BLaER1 treated with 17β-estradiol and CSF1 and Interleukin-3, amounts not matched to agents 10 nM and 100 nM (cell line): ENCODE data around the gene SGCA.
A peak's percentile ranks its signal among the peaks of the same experiment; 100 is the strongest.

Experiments
- H3K27ac ChIP-seq, 11 experiments: shearing (Covaris generic); formaldehyde crosslinking; 2 replicates each; pipeline ENCODE4 v1.8.1; 2022
- H3K27me3 ChIP-seq, 11 experiments: shearing (Covaris generic); formaldehyde crosslinking; 2 replicates each; pipeline ENCODE4 v1.8.1; 2022
- H3K36me3 ChIP-seq, 11 experiments: shearing (Covaris generic); formaldehyde crosslinking; 2 replicates each; pipeline ENCODE4 v1.8.1; 2022
- H3K4me1 ChIP-seq, 10 experiments: shearing (Covaris generic); formaldehyde crosslinking; 2 replicates each; pipeline ENCODE4 v1.8.1; 2022
- H3K4me2 ChIP-seq, 11 experiments: shearing (Covaris generic); formaldehyde crosslinking; 2 replicates each; pipeline ENCODE4 v1.8.1; 2022
- H3K4me3 ChIP-seq, 10 experiments: shearing (Covaris generic); formaldehyde crosslinking; 2 replicates each; pipeline ENCODE4 v1.8.1; 2022
- H3K9ac ChIP-seq, 11 experiments: shearing (Covaris generic); formaldehyde crosslinking; 2 replicates each; pipeline ENCODE4 v1.8.1; 2022
- H3K9me3 ChIP-seq, 11 experiments: shearing (Covaris generic); formaldehyde crosslinking; replicated peaks in 1 of 11; 2 replicates each; pipeline ENCODE4 v1.8.1; 2022
- H4K20me1 ChIP-seq, 11 experiments: shearing (Covaris generic); formaldehyde crosslinking; 2 replicates each; pipeline ENCODE4 v1.8.1; 2022
- Cebpa-rat ChIP-seq, 11 experiments: shearing (Covaris generic); IDR thresholded peaks; 2 replicates each; pipeline ENCODE4 v1.8.1; 2022

SGCA gene

DNA sequence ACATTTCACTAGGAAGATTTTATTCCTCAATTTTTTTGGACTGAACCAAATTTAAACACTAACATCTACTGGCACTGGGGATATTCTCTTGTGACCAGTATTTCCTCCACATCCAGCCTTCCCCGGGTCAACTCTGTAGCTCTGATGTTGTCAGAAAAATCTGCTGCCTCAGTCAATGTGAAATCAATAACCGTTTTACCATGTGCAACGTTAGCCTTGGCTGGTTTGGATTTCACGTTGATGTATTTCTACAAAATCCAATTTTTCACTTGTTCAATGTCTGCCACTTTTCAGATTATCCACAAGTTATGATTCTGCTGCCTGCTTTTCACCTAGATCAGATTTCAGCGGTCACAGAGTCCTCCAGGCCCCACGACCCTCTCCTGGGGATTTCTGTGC, 7.1 kb downstream of the SGCA start:
- Histone ChIP-seq H3K9me3 (no peaks in the 10 kb centered on the region), H3K36me3 (no peaks in the 10 kb centered on the region), H3K27ac (no peak overlapping the region), H4K20me1 (no peaks in the 10 kb centered on the region), H3K4me1 (peaks cover 10 to 44% (median 34%) of the 10 kb centered on the region in 10 experiments), H3K9ac (peak overlapping the region in 1 of 11 experiments; percentile 4; a peak in 1 of 22 replicates), H3K4me3 (no peak overlapping the region), H3K4me2 (peak overlapping the region in 6 of 11 experiments; percentile 3 to 45 (median 22); a peak in 6 of 22 replicates), H3K27me3 (no peaks in the 10 kb centered on the region)
- TF ChIP-seq Cebpa-rat (IDR thresholded peaks at IDR 0.05), result no peak

DNA sequence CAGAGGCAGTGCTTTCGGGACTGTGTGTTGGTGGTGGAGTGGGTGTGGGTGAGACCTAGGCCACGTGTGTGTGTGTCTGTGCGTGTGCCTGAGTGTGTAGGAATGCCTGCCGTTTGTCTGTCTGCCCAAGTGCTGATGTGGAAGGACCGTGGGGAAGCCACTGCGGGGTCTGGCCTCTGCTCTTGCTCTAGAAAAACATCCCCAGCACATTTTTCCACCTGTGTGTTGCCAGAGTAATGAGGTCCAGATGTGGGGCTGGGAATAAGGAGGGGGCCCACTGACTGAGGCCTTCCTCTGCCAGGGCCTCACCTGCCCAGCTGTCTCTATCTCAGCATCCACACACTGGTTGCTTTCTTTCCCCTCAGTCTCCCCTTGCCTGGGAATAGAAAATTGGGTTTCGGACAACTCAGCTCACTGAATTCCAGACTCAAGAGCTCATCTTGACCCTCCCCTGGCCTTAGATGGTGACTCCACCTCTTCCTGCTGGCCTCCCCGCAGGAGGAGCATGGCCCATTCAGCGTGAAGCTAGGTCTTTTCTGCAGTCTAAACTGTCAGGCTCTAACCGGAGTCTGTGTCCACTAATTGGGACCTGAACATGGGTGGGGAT, 7.6 kb downstream of the SGCA start:
- Histone ChIP-seq H3K36me3 (no peaks in the 10 kb centered on the region), H3K9ac (peak overlapping the region in 1 of 11 experiments; percentile 4; a peak in 1 of 22 replicates), H3K9me3 (no peaks in the 10 kb centered on the region), H3K4me1 (peaks cover 15 to 44% (median 38%) of the 10 kb centered on the region in 10 experiments), H3K4me2 (peak overlapping the region in 6 of 11 experiments; percentile 3 to 45 (median 22); a peak in 7 of 22 replicates), H3K27ac (no peak overlapping the region), H3K27me3 (no peaks in the 10 kb centered on the region), H4K20me1 (no peaks in the 10 kb centered on the region), H3K4me3 (no peak overlapping the region)
- no peak for TF ChIP-seq Cebpa-rat (IDR thresholded peaks at IDR 0.05)

DNA sequence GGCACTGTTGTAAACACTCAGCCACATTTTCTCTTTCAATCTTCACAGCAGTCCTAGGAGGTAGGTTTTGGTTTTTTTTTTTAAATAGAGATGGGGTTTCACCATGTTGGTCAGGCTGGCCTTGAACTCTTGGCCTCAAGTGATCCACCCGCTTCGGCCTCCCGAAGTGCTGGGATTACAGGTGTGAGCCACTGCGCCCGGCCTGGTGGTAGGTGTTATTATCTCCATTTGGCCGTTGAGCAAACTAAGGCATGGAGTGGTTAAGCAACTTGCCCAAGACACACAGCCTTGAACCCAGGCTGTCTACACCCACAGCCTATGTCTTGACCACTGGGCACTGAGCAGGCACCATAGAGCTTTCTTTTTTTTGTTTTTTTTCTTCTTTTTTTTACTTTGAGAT, 8.6 kb downstream of the SGCA start:
- no peaks in the 10 kb centered on the region for H3K9me3 ChIP-seq
- H3K27ac ChIP-seq, result no peak overlapping the region
- H3K9ac ChIP-seq, result no peak overlapping the region
- no peak for TF ChIP-seq Cebpa-rat (IDR thresholded peaks at IDR 0.05)
- H3K4me2 ChIP-seq, result no peak overlapping the region
- H3K27me3 ChIP-seq, result no peaks in the 10 kb centered on the region
- H4K20me1 ChIP-seq, result no peaks in the 10 kb centered on the region
- H3K36me3 ChIP-seq, result no peaks in the 10 kb centered on the region
- no peak overlapping the region for H3K4me3 ChIP-seq
- peaks cover 13 to 47% (median 41%) of the 10 kb centered on the region in 10 experiments for H3K4me1 ChIP-seq

DNA sequence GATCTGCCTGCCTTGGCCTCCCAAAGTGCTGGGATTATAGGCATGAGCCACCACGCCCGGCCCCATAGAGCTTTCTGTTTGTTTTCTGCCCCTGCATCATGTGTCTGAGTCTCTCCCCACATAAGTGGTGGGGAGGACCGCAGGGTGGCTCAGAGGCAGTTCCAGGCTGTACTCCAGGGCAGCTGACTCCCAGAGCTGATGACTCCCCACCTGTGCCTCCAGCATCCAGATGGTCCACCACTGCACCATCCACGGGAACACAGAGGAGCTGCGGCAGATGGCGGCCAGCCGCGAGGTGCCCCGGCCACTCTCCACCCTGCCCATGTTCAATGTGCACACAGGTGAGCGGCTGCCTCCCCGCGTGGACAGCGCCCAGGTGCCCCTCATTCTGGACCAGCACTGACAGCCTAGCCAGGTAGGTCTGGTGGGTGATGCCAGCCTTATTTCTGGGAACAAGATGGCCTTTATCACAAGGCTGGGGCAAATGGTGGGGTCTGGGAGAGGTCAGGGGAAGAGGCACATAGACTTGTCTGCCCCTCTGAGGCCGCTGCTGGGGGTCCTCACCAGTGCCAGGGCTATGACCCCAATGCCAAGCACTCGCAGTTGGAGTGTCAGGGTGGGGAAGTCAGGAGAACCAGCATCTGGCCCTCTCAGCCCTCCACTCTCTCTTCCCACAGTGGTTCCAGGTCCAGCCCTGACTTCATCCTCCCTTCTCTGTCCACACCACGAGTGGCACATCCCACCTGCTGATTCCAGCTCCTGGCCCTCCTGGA, 9.4 kb downstream of the SGCA start:
- Histone ChIP-seq H3K27me3 (no peaks in the 10 kb centered on the region), H3K4me3 (no peak overlapping the region), H3K9ac (no peak overlapping the region), H4K20me1 (no peaks in the 10 kb centered on the region; a peak in 1 of 22 replicates), H3K4me1 (peaks cover 13 to 54% (median 49%) of the 10 kb centered on the region in 10 experiments), H3K9me3 (no peaks in the 10 kb centered on the region), H3K27ac (no peak overlapping the region), H3K36me3 (no peaks in the 10 kb centered on the region), H3K4me2 (no peak overlapping the region)
- TF ChIP-seq Cebpa-rat (IDR thresholded peaks at IDR 0.05), result no peak

GRCh38 chr17:50176559-50177357, 11.0 kb downstream of the SGCA start:
- H3K27me3 ChIP-seq, result peaks cover 0 to 4% (median 0%) of the 10 kb centered on the region in 11 experiments; a peak in 1 of 22 replicates
- peak overlapping the region in 7 of 11 experiments; percentile 75 to 87 (median 78); a peak in 12 of 22 replicates for H3K4me2 ChIP-seq
- peaks cover 21 to 69% (median 64%) of the 10 kb centered on the region in 10 experiments for H3K4me1 ChIP-seq
- no peaks in the 10 kb centered on the region for H3K36me3 ChIP-seq
- TF ChIP-seq Cebpa-rat (IDR thresholded peaks at IDR 0.05), result no peak
- peak overlapping the region in 2 of 11 experiments; percentile 1 to 70; a peak in 1 of 22 replicates for H3K27ac ChIP-seq
- no peaks in the 10 kb centered on the region for H3K9me3 ChIP-seq
- no peak overlapping the region for H3K4me3 ChIP-seq
- H4K20me1 ChIP-seq, result no peaks in the 10 kb centered on the region; a peak in 1 of 22 replicates
- no peak overlapping the region for H3K9ac ChIP-seq

GRCh38 chr17:50177476-50177875, 11.7 kb downstream of the SGCA start:
- Histone ChIP-seq H3K36me3 (no peaks in the 10 kb centered on the region), H3K9ac (peak overlapping the region in 7 of 11 experiments; percentile 31 to 70 (median 58); a peak in 13 of 22 replicates), H3K4me3 (peak overlapping the region in 1 of 10 experiments; percentile 30; a peak in 1 of 20 replicates), H3K27ac (peak overlapping the region in 8 of 11 experiments; percentile 31 to 76 (median 64); a peak in 14 of 22 replicates), H3K4me1 (peaks cover 27 to 69% (median 64%) of the 10 kb centered on the region in 10 experiments), H4K20me1 (no peaks in the 10 kb centered on the region; a peak in 1 of 22 replicates), H3K4me2 (peak overlapping the region; percentile 60 to 91 (median 78)), H3K9me3 (no peaks in the 10 kb centered on the region), H3K27me3 (peaks cover 0 to 4% (median 0%) of the 10 kb centered on the region in 11 experiments; a peak in 1 of 22 replicates)
- TF ChIP-seq Cebpa-rat (IDR thresholded peaks at IDR 0.05), result no peak

DNA sequence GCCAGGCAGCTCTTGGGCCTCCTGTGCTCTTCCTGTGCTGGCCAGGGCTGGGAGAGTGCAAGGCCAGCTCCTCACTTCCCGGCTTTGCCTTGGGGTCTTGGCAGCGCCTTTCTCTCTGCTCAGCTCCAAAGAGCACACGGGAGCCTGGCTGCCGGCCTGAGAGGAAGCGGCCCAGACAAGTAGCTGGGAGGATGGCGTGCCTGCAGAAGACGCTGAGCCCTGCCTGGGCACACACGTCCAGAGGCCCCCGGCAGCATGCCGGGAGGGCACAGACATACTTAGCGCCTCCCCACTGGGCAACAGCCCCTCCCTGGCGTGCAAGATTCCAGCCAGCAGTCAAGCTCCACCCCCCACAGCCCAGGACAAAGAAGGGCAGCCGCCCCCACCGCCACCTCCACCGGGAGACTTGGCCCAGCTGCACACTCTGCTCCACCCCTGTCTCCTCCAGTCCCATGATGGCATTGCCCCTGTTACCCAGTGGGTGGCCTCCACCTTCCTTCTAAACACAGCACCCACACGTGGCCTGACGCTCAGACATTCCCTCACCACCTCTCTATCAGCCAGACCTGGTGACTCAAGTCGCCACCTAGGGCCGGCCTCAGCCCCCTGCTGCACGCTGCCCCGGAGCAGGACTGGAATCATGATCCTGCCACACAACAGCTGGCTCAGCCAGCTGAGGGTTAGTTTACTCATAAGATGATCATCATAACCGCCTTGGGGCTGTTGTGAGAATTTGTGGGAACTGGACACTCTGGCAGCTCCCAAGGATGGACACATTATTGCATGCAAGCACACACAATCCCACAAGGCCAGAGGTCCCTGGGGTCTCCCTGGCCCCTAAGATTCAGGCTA, 12.4 kb downstream of the SGCA start:
- Histone ChIP-seq H3K4me1 (peaks cover 31 to 70% (median 66%) of the 10 kb centered on the region in 10 experiments), H3K4me3 (peak overlapping the region in 5 of 10 experiments; percentile 7 to 30 (median 19); a peak in 5 of 20 replicates), H3K36me3 (no peaks in the 10 kb centered on the region), H3K9me3 (no peaks in the 10 kb centered on the region), H3K9ac (peak overlapping the region in 9 of 11 experiments; percentile 8 to 70 (median 57); a peak in 15 of 22 replicates), H3K27ac (peak overlapping the region in 8 of 11 experiments; percentile 31 to 76 (median 64); a peak in 16 of 22 replicates), H3K4me2 (peak overlapping the region; percentile 60 to 91 (median 78)), H4K20me1 (no peaks in the 10 kb centered on the region; a peak in 1 of 22 replicates), H3K27me3 (peaks cover 0 to 4% (median 0%) of the 10 kb centered on the region in 11 experiments; a peak in 1 of 22 replicates)
- TF ChIP-seq Cebpa-rat (IDR thresholded peaks at IDR 0.05), result no peak

GRCh38 chr17:50180111-50180510, 14.3 kb downstream of the SGCA start:
- no peak for TF ChIP-seq Cebpa-rat (IDR thresholded peaks at IDR 0.05)
- peak overlapping the region in 1 of 11 experiments; percentile 18; a peak in 1 of 22 replicates for H3K27ac ChIP-seq

More at GRCh38 chr17:50180111-50180510, 14.3 kb downstream of the SGCA start:
- Histone ChIP-seq H4K20me1 (no peaks in the 10 kb centered on the region; a peak in 1 of 22 replicates), H3K9ac (no peak overlapping the region), H3K4me2 (peak overlapping the region in 8 of 11 experiments; percentile 14 to 78 (median 51); a peak in 13 of 22 replicates), H3K4me3 (no peak overlapping the region), H3K9me3 (no peaks in the 10 kb centered on the region), H3K36me3 (no peaks in the 10 kb centered on the region), H3K27me3 (peaks cover 0 to 9% (median 0%) of the 10 kb centered on the region in 11 experiments; a peak in 3 of 22 replicates), H3K4me1 (peaks cover 50 to 83% (median 80%) of the 10 kb centered on the region in 10 experiments)
